ENCODE measurements around the gene SLC1A4. TPM values are rescaled to one million over a fixed set of nuclear protein-coding genes. Genes with fewer than 3 reads are reported as not detected.
A peak's percentile ranks its signal among the peaks of the same experiment; 100 is the strongest.

Gene SLC1A4
- total and polyA plus RNA-seq, 12 donors = 13.0 to 196 (median 60.0) TPM

- DNase-seq = no peak
- Histone ChIP-seq H3K4me3 (no peak overlapping the region), H3K36me3 (replicated peaks in 1 of 2) (no peaks in the 10 kb centered on the region), H3K27ac (peak overlapping the region in 1 of 5 donors; percentile 83), H3K4me1 (replicated peaks in 1 of 2) (peaks cover 5 to 21% of the 10 kb centered on the region in 2 donors), H3K27me3 (no peaks in the 10 kb centered on the region), H3K9me3 (replicated peaks in 1 of 3) (no peaks in the 10 kb centered on the region)
- intact Hi-C loops (cut with DNase I) = no loop called here
- 96 to 97% (median 96%) methylated on average over 5 of the region's 5 CpGs for WGBS, 4 donors
- TF ChIP-seq CTCF (IDR thresholded peaks at IDR 0.05) (no peak), POLR2A (IDR thresholded peaks at IDR 0.05) (no peak)
Measured at GRCh38 chr2:64942693-64943092, 46.5 kb upstream of the SLC1A4 start.

DNA sequence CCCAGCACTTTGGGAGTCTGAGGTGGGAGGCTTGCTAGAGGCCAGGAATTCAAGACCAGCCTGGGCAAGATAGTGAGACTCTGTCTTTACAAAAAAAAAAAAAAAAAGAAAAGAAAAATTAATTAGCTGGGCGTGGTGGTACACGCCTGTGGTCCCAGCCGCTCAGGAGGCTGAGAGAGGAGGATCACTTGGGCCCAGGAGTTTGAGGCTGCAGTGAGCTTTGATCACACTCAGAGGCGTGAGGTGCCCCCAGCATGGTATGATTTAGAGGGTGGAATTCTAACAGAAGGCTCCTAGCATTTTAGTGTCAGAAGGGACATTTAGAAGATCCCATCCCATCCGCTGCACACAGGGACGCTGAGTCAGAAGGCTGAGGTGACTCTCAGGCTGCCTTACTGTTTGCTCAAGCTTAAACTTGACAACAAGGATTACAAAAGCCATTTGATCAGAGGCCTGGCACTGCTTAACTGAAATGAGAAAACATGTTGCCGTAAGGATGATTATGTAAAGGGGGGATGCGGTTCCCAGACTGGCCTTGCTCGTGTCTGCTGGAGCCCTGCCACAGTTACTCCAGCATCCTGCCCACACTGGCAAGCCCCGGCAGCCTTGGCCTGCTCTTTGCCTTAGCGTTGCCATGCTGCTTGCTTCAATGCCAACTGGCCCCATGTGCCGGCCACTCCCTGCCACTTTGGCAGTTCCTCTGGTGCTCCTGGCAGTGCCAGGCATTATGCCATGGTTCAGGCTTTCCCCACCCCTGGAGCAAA is 45.6 kb upstream of the SLC1A4 start:
- peak; percentile 82 to 97 (median 94) for DNase-seq
- Histone ChIP-seq H3K36me3 (replicated peaks in 1 of 2) (no peaks in the 10 kb centered on the region), H3K27ac (peak overlapping the region; percentile 38 to 83 (median 56)), H3K4me3 (no peak overlapping the region), H3K27me3 (no peaks in the 10 kb centered on the region), H3K4me1 (replicated peaks in 1 of 2) (peaks cover 2 to 19% of the 10 kb centered on the region in 2 donors), H3K9me3 (replicated peaks in 1 of 3) (no peaks in the 10 kb centered on the region)
- WGBS, 4 donors = 50 to 67% (median 55%) methylated on average over 11 to 12 of the region's 12 CpGs
- intact Hi-C loops (cut with DNase I) = no loop called here
- no peak for TF ChIP-seq CTCF (IDR thresholded peaks at IDR 0.05)
- peak in 1 of 2 donors; percentile 59 for TF ChIP-seq POLR2A (IDR thresholded peaks at IDR 0.05)

DNA sequence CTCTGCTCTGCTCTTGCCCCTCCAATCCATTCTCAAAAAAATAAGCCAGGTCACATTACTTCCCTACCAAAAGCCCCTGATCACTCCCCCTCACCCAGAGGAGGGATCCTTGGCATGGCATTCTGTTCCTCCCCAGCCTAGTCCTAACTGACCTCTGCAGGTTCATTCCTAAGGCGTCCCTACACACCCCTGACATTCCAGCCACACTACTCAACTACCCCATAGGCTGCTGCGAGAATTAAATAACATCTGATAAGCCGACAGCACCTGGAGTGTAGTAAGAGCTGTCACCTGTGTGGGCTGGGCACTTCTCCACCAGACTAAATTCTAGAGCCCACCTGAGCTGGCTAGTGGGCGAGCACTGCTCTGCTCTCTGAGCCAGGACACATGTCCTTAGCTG is 44.7 kb upstream of the SLC1A4 start:
- H3K4me3 ChIP-seq = no peak overlapping the region
- H3K27ac ChIP-seq = peak overlapping the region in 2 of 5 donors; percentile 71 to 83
- no peaks in the 10 kb centered on the region for H3K36me3 ChIP-seq (replicated peaks in 1 of 2)
- intact Hi-C loops (cut with DNase I) = no loop called here
- H3K9me3 ChIP-seq (replicated peaks in 1 of 3) = no peaks in the 10 kb centered on the region
- H3K27me3 ChIP-seq = no peaks in the 10 kb centered on the region
- 92 to 98% (median 96%) methylated on average over 4 of the region's 4 CpGs for WGBS, 4 donors
- no peak for TF ChIP-seq CTCF (IDR thresholded peaks at IDR 0.05)
- no peak for TF ChIP-seq POLR2A (IDR thresholded peaks at IDR 0.05)
- no peak for DNase-seq
- peaks cover 0 to 17% of the 10 kb centered on the region in 2 donors for H3K4me1 ChIP-seq (replicated peaks in 1 of 2)

GRCh38 chr2:64945973-64946768 is 43.0 kb upstream of the SLC1A4 start:
- TF ChIP-seq CTCF (IDR thresholded peaks at IDR 0.05) (no peak), POLR2A (IDR thresholded peaks at IDR 0.05) (no peak)
- H3K27ac ChIP-seq = no peak overlapping the region
- intact Hi-C loops (cut with DNase I) = no loop called here
- no peaks in the 10 kb centered on the region for H3K36me3 ChIP-seq (replicated peaks in 1 of 2)
- H3K4me3 ChIP-seq = no peak overlapping the region
- H3K27me3 ChIP-seq = no peaks in the 10 kb centered on the region
- no peak for DNase-seq
- WGBS, 4 donors = 55 to 63% (median 62%) methylated on average over 14 of the region's 14 CpGs
- peaks cover 0 to 17% of the 10 kb centered on the region in 2 donors for H3K4me1 ChIP-seq (replicated peaks in 1 of 2)
- H3K9me3 ChIP-seq (replicated peaks in 1 of 3) = no peaks in the 10 kb centered on the region

Measured in adrenal gland (tissue), 12 donors.